Peyer's patch (tissue), 4 donors: ENCODE results near the gene MPV17L2.

Source experiments
- POLR2A ChIP-seq, 2 donors: fragments of 450-650 bp; IDR thresholded peaks; one replicate each; pipeline ENCODE4 v1.5.1; 2017; ENCODE audit warnings: antibody characterized with exemption in 2 of 2, mild to moderate bottlenecking in 2 of 2, moderate library complexity in 2 of 2
- TF ChIP-seq, protein P1 (sequence below), 6 experiments: fragments of 450-650 bp in 4 of 6; fragments of 200-600 bp in 2 of 6; sonication (generic) in 1 of 6; IDR thresholded peaks; one replicate each; pipeline ENCODE4 v1.5.1; 2017 to 2019; ENCODE audit warnings: antibody characterized with exemption in 6 of 6, mild to moderate bottlenecking in 3 of 6, moderate library complexity in 1 of 6

DNA sequence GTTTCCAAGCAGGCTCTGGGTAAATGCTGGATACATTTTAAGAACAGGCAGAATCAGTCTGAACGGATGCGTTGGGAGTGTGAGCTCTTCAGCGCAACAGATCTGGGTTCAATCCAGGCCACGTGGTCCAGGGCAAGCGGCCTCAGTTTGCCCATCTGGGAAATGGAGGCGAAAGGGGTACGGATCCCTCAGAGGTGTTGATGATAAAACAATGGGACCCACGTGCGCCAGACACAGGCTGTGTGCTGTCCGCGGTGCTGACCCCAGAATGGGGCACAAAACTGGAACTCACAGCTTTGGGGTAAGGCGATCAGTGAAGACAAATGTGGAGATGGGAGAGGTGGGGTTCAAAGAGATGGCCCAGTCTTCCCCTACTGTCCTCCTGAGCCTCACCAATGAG, 46.3 kb downstream of the MPV17L2 start:
- TF ChIP-seq, protein P1, sequence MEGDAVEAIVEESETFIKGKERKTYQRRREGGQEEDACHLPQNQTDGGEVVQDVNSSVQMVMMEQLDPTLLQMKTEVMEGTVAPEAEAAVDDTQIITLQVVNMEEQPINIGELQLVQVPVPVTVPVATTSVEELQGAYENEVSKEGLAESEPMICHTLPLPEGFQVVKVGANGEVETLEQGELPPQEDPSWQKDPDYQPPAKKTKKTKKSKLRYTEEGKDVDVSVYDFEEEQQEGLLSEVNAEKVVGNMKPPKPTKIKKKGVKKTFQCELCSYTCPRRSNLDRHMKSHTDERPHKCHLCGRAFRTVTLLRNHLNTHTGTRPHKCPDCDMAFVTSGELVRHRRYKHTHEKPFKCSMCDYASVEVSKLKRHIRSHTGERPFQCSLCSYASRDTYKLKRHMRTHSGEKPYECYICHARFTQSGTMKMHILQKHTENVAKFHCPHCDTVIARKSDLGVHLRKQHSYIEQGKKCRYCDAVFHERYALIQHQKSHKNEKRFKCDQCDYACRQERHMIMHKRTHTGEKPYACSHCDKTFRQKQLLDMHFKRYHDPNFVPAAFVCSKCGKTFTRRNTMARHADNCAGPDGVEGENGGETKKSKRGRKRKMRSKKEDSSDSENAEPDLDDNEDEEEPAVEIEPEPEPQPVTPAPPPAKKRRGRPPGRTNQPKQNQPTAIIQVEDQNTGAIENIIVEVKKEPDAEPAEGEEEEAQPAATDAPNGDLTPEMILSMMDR (IDR thresholded peaks at IDR 0.05): no peak
- TF ChIP-seq POLR2A (IDR thresholded peaks at IDR 0.05): no peak
